AG09319 (cell line): Measurements from ENCODE around the gene IFNA7.
"Not testable (repeated sequence)": the region's sequence is repeated elsewhere in the genome, so short reads cannot be mapped to it uniquely, and the experiment has no call there.

ENCODE experiments used
- DNase-seq: peaks from one replicate; pipeline ENCODE4 v3.0.0-alpha.2; 2010; ENCODE audit warnings: low read depth; ENCODE audit errors: extremely low read depth
- CTCF ChIP-seq: IDR thresholded peaks from 2 replicates; pipeline ENCODE4 v1.5.1; 2011; ENCODE audit warnings: low read depth, mild to moderate bottlenecking, inconsistent platforms, low read length, moderate library complexity

Gene IFNA7

DNA sequence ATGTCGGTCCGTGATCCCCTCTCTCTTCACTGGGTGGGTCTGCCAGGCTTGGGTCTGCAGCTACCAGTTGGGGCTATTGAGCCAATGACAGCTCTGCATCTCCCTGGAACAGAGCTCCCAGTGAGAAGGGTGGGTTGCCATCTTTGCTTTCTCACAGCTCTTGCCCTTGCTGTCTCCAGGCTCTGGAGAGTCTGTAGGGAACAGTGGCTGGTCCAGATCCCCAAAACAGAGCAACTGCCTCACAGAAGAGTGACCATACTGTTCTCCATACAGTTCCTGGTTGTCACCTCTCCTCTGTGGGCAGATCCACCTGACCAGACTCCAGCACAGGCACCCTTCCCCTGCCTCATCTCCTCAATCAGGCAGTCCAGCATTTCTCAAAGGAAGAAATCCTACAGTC, 31.3 kb upstream of the IFNA7 start:
- DNase-seq, result no peak
- no peak for TF ChIP-seq CTCF

- no peak for TF ChIP-seq CTCF
- DNase-seq, result no peak
These were observed 26.1 kb upstream of the IFNA7 start, which contains the start of gene IFNA17 for GRCh38 chr9:21228122-21228521. TSS of gene IFNA17 (minus strand) at chr9:21228222. CDS start at chr9:21228173, 49 bp downstream.

DNA sequence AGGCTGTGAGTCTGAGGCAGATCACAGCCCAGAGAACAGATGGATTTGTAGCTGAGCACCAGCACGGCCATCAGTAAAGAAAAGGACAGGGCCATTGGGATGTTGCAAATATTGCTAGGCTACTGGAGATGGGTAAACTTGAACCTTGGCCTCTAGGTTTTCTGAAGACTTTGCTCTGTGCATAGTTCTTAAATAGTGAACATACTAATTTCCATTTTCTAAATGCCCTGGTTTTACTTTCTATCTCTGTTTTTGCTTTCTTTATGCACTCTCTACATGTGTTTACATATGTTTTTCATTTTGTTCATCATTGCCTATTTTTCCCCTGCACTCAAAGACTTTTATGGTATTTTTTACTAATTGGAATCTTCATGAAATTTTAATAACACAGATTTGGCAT, 15.2 kb upstream of the IFNA7 start, which contains the start of gene IFNA16:
Gene IFNA16, minus strand, starts transcription at position 101 of the 400 bp plus-strand sequence. Its CDS starts 6 bp downstream, at position 95.
- not testable (repeated sequence) for DNase-seq

- TF ChIP-seq CTCF, result peak; percentile 37
- DNase-seq, result not testable (repeated sequence)
These were observed 11.7 kb upstream of the IFNA7 start for GRCh38 chr9:21213411-21214326.

DNA sequence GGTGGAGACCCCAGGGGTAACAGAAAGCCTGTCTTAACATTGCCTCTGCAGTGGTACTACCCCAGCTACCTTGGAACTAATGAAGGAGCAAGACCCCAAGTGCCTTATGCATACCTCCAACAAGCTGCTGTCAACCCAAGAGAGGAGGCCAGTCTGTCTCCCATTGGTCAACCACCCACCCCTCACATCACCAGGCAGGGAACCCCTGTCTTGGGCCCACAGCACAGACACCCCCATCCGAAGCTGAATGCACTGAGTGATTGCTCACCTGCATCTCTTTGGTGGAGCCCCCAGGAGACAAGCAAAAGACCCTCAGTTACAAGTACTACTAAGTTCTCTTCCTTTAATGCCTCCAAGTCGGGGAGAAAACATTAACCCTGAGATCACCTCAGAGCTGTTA, 10.2 kb upstream of the IFNA7 start:
- not testable (repeated sequence) for DNase-seq

DNA sequence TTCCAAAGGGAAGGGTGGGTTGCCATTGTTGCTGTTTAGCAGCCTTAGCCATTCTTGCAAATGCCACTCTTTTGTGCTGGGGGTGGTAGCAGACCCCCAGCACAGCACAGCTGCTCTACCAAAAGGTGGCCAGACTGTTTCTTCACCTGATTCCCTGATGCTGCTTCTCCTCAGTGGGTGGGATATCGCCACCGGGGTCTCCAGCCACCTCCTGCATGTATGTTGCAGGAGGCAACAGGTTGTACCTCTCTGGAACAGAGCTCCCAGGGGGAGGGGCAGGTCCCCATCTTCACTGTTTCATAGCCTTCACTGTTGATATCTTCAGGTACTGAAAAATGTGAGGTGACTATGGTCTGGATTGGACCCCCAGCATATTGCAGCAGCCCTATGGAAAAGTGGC, 8.8 kb upstream of the IFNA7 start:
- DNase-seq, result not testable (repeated sequence)

DNA sequence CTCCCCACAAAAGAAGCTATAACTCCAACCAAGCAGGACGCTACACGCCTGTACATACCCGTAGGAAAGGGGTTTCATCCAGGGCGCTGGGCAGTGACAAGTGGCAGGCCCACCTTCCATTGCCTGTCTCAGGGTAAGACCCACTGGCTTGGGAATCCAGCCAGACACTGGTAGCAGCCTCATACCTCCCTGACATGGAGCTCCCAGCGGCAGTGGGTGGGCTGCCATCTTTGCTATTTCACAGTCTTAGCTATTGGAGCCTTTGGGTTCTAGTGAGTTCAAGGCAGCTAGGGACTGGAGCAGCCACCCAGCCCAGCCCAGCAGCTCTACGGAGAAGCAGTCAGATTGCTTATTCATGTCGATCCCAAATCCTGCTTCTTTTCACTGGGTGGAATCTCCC, 8.3 kb upstream of the IFNA7 start:
- no peak for DNase-seq
- no peak for TF ChIP-seq CTCF

- not testable (repeated sequence) for DNase-seq
These were observed 5.0 kb upstream of the IFNA7 start, which contains the start of gene IFNA10 for GRCh38 chr9:21207043-21207442. TSS of gene IFNA10 (minus strand) at chr9:21207143. CDS start at chr9:21207097, 46 bp downstream.

GRCh38 chr9:21205204-21205603, 3.2 kb upstream of the IFNA7 start:
- no peak for DNase-seq
- TF ChIP-seq CTCF, result no peak
